GM23248 (cell line): ENCODE data around the gene HMGCR.
"Not testable (repeated sequence)": the region's sequence is repeated elsewhere in the genome, so short reads cannot be mapped to it uniquely, and the experiment has no call there.

Experiments used
- EZH2 ChIP-seq: fragments of 200-600 bp; sonication (generic); IDR thresholded peaks from 2 replicates; pipeline ENCODE4 v1.6.1; 2018; ENCODE audit warnings: antibody characterized with exemption, mild to moderate bottlenecking; ENCODE audit not compliant: insufficient read depth, poor library complexity, severe bottlenecking
- EZH2phosphoT487 ChIP-seq: fragments of 200-600 bp; sonication (generic); IDR thresholded peaks from 2 replicates; pipeline ENCODE4 v1.6.1; 2018; ENCODE audit warnings: antibody characterized with exemption, moderate library complexity, mild to moderate bottlenecking, low read depth; ENCODE audit not compliant: insufficient read depth

- not testable (repeated sequence) for TF ChIP-seq EZH2, EZH2phosphoT487
Observed at GRCh38 chr5:75319148-75319547, 17.9 kb upstream of the HMGCR start.
